Endodermal cell (in vitro differentiated cells): ENCODE data around the gene CAMP. TPM values are rescaled to one million over a fixed set of nuclear protein-coding genes. Genes with fewer than 3 reads are reported as not detected.
A peak's percentile ranks its signal among the peaks of the same experiment; 100 is the strongest.

Experiments
- DNase-seq: peaks from one replicate; pipeline ENCODE4 v3.0.0-alpha.2; 2017
- H3K27ac ChIP-seq: 2 replicates; pipeline ENCODE4 v1.5.1; 2013; ENCODE audit warnings: mild to moderate bottlenecking, low read depth, low read length, moderate library complexity
- H3K27me3 ChIP-seq: 2 replicates; pipeline ENCODE4 v1.6.1; 2013; ENCODE audit warnings: mild to moderate bottlenecking, low read length, moderate library complexity; ENCODE audit not compliant: insufficient read depth, control insufficient read depth, poor library complexity, severe bottlenecking
- H3K36me3 ChIP-seq: 2 replicates; pipeline ENCODE4 v1.7.0; 2013; ENCODE audit warnings: mild to moderate bottlenecking, low read length, moderate library complexity; ENCODE audit not compliant: control insufficient read depth, insufficient read depth
- H3K4me1 ChIP-seq: one replicate; pipeline ENCODE4 v1.7.0; 2013; ENCODE audit warnings: low read length; ENCODE audit not compliant: control insufficient read depth, insufficient read depth
- H3K4me3 ChIP-seq: 2 replicates; pipeline ENCODE4 v1.5.1; 2013; ENCODE audit warnings: mild to moderate bottlenecking, low read length, moderate library complexity
- H3K9ac ChIP-seq: 2 replicates; pipeline ENCODE4 v1.6.1; 2013; ENCODE audit warnings: mild to moderate bottlenecking, low read length, moderate library complexity; ENCODE audit not compliant: poor library complexity, severe bottlenecking; ENCODE audit errors: extremely low read depth
- H3K9me3 ChIP-seq: 2 replicates; pipeline ENCODE4 v1.6.1; 2013; ENCODE audit warnings: mild to moderate bottlenecking, low read length, moderate library complexity; ENCODE audit not compliant: control insufficient read depth
- H3K27ac Mint-ChIP-seq: 2 replicates; pipeline ENCODE4 v1.8.0; 2020; ENCODE audit warnings: mixed read lengths
- H3K27me3 Mint-ChIP-seq: 2 replicates; pipeline ENCODE4 v1.8.0; 2021; ENCODE audit warnings: mild to moderate bottlenecking, mixed read lengths; ENCODE audit not compliant: insufficient read depth
- H3K36me3 Mint-ChIP-seq: 2 replicates; pipeline ENCODE4 v1.8.0; 2020; ENCODE audit warnings: low read depth, mixed read lengths
- H3K4me1 Mint-ChIP-seq: 2 replicates; pipeline ENCODE4 v1.8.0; 2020; ENCODE audit warnings: mixed read lengths
- H3K4me3 Mint-ChIP-seq: 2 replicates; pipeline ENCODE4 v1.8.0; 2020; ENCODE audit warnings: mild to moderate bottlenecking, moderate library complexity, mixed read lengths
- H3K9me3 Mint-ChIP-seq: 2 replicates; pipeline ENCODE4 v1.8.0; 2020; ENCODE audit warnings: mild to moderate bottlenecking, mixed read lengths
- WGBS, 2 experiments: methylation state at CpG; one replicate each; pipeline versions ENCODE4 v1.1.5 to v1.1.7; 2013; ENCODE audit warnings: missing lambda C conversion rate in 2 of 2, mixed read lengths in 1 of 2; ENCODE audit not compliant: insufficient coverage in 1 of 2, insufficient read length in 1 of 2; 5-methylcytosine and 5-hydroxymethylcytosine counted together
- total RNA-seq, 2 donors: library from RNA; stranded (reverse); fragmentation: NEBNext Ultra II Directional in 1 of 2; extraction: Animal tissue kit (Norgen Biotek cat#: 25700) in 1 of 2; gene quantifications; 2 replicates in 1 of 2; 3 replicates in 1 of 2; pipeline ENCODE4 v1.2.1, GENCODE V29; 2021
- TF ChIP-seq, protein P1 (sequence below): fragments of 200-600 bp; sonication (generic); conservative IDR thresholded peaks from 2 replicates; pipeline ENCODE4 v1.5.0; 2021; ENCODE audit warnings: antibody characterized with exemption, mild to moderate bottlenecking

Gene CAMP
- total RNA-seq, 2 donors from 2014 or later = not detected

DNA sequence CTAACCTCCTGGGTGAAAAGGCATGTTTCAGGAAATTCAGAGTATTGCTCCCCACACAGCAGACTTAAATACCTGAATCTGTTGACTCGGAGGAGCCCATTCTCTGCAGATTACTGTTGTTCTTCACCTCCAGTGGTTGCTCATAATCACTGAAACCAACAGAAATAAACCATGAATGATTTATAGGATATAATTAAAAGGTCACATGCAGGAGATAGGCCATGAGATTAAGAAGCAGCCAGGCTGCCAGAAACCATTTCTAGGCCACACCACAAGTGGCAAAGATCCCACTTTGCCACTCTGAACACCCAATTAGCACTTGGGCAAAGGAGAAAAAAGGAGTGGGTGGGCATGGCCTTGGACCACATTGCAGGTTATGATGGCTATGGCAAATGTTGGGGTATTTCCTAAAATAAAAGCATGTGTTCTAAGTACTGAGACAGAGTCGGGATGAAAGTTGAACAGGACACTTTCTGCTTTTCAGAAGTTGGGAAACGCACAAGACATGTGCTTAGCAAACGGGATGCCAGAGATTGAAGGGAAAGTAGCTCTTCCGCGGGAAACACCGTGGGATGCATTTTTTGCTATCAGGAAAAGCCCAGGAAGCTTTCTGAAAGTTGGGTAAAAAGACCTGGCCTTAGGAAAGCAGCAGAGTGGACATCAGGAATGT is 36.5 kb upstream of the CAMP start:
- WGBS, 2 experiments = 18 to 20% methylated on average over 7 of the region's 7 CpGs
- Histone ChIP-seq H3K4me1 (peaks cover 25% of the 10 kb centered on the region), H3K9ac (peak overlapping the region; percentile 84), H3K4me3 (peak overlapping the region; percentile 91), H3K27ac (no peak overlapping the region), H3K9me3 (no peaks in the 10 kb centered on the region), H3K27me3 (no peaks in the 10 kb centered on the region), H3K36me3 (peaks cover 46% of the 10 kb centered on the region)
- Mint-ChIP-seq H3K36me3 (peaks cover 47% of the 10 kb centered on the region), H3K27me3 (no peaks in the 10 kb centered on the region), H3K4me1 (peaks cover 52% of the 10 kb centered on the region), H3K4me3 (peak overlapping the region; percentile 76), H3K9me3 (no peaks in the 10 kb centered on the region), H3K27ac (peak overlapping the region; percentile 85)
- TF ChIP-seq, protein P1, sequence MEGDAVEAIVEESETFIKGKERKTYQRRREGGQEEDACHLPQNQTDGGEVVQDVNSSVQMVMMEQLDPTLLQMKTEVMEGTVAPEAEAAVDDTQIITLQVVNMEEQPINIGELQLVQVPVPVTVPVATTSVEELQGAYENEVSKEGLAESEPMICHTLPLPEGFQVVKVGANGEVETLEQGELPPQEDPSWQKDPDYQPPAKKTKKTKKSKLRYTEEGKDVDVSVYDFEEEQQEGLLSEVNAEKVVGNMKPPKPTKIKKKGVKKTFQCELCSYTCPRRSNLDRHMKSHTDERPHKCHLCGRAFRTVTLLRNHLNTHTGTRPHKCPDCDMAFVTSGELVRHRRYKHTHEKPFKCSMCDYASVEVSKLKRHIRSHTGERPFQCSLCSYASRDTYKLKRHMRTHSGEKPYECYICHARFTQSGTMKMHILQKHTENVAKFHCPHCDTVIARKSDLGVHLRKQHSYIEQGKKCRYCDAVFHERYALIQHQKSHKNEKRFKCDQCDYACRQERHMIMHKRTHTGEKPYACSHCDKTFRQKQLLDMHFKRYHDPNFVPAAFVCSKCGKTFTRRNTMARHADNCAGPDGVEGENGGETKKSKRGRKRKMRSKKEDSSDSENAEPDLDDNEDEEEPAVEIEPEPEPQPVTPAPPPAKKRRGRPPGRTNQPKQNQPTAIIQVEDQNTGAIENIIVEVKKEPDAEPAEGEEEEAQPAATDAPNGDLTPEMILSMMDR = no peak
- DNase-seq = no peak

DNA sequence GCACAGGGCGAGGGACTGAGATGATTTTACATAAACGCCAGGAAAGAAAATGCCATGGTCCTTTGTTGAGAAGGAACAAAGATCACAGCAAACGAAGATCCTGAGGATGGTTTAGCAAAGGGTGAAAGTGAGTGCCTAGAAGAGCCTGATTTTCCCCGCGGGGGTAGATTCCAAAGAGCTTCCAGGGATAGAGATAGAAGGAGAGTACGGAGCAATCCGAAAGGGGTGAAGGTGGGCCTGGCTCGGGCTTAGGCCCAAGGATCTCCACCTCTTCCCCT is 36.1 kb upstream of the CAMP start:
- no peaks in the 10 kb centered on the region for H3K9me3 Mint-ChIP-seq
- peaks cover 47% of the 10 kb centered on the region for H3K4me1 Mint-ChIP-seq
- no peaks in the 10 kb centered on the region for H3K27me3 ChIP-seq
- H3K4me3 ChIP-seq = peak overlapping the region; percentile 91
- H3K36me3 Mint-ChIP-seq = peaks cover 43% of the 10 kb centered on the region
- H3K27me3 Mint-ChIP-seq = no peaks in the 10 kb centered on the region
- no peak overlapping the region for H3K27ac ChIP-seq
- peak overlapping the region; percentile 84 for H3K9ac ChIP-seq
- DNase-seq = no peak
- peaks cover 41% of the 10 kb centered on the region for H3K36me3 ChIP-seq
- TF ChIP-seq, protein P1 = no peak
- peak overlapping the region; percentile 76 for H3K4me3 Mint-ChIP-seq
- peaks cover 20% of the 10 kb centered on the region for H3K4me1 ChIP-seq
- H3K9me3 ChIP-seq = no peaks in the 10 kb centered on the region
- peak overlapping the region; percentile 85 for H3K27ac Mint-ChIP-seq
- WGBS, 2 experiments = 0 to 2% methylated on average over 4 to 8 of the region's 8 CpGs

DNA sequence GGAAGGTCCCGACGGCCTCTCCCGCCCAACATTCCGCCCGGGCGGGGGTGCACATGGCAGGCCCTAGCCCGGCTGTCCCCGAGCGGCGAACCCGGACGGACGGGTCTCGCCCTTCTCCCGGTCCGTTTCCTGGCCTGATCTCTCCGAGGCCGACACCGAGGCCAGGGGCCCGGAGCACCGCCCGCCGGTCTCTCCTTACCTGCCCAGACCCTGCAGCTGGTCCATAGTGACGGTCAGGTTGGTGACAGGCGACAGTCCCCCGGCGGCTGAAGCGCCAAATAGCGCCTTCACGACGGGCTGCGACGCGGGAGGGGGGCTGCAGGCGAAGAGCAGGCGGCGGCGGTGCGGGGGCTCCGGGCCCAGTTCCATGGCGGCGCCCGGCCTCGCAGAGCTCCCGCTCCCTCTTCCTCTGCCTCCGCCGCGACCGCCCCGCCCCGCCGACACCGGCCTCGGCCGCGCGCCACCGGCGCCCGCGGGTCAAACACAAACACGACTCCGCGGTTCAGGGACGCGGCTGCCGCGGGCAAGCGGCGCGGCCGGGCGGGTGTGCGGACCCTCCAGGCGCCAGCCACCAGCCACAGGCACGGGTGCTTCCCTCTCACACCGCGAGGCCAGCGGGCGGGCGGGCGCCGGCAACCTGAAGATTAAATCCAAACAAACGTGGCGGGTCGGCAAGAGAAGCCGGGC is 35.6 kb upstream of the CAMP start:
- H3K36me3 ChIP-seq = peaks cover 36% of the 10 kb centered on the region
- peaks cover 42% of the 10 kb centered on the region for H3K4me1 Mint-ChIP-seq
- peak overlapping the region; percentile 76 for H3K4me3 Mint-ChIP-seq
- peak overlapping the region; percentile 91 for H3K4me3 ChIP-seq
- TF ChIP-seq, protein P1 = no peak
- H3K4me1 ChIP-seq = peaks cover 19% of the 10 kb centered on the region
- peak overlapping the region; percentile 85 for H3K27ac Mint-ChIP-seq
- H3K9ac ChIP-seq = peak overlapping the region; percentile 84
- peak; percentile 75 for DNase-seq
- no peaks in the 10 kb centered on the region for H3K9me3 Mint-ChIP-seq
- peaks cover 38% of the 10 kb centered on the region for H3K36me3 Mint-ChIP-seq
- H3K9me3 ChIP-seq = no peaks in the 10 kb centered on the region
- no peaks in the 10 kb centered on the region for H3K27me3 ChIP-seq
- no peaks in the 10 kb centered on the region for H3K27me3 Mint-ChIP-seq
- peak overlapping the region; percentile 85 for H3K27ac ChIP-seq
- WGBS, 2 experiments = 0% methylated on average over 27 to 87 of the region's 87 CpGs
